ENCODE data around the gene NCOA1.

NCOA1 gene

DNA sequence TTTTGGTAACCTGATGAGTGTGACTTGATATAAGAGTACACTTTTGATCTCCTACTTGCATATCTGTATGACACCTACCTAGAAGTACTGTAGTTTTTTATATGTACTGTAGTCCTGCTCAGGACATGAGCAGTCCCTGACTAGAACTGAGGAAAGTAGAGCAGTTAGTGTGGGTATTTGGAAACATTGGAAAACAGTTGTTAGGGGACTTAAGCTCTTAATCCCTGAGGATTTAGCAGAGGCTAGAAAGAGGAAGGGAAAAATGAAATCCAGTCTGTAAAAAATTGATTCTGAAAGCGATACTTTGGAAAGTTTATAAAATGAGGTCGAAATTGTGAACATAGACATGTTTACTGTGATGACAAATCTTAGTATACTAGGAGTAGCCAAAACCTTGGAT is 125.6 kb downstream of the NCOA1 start:
- Histone ChIP-seq H3K27ac (replicated peaks) (no peak overlapping the region), H3K4me3 (replicated peaks; ENCODE audit: insufficient read depth, low read length) (no peak overlapping the region), H3K27me3 (ENCODE audit: insufficient read depth, poor library complexity, severe bottlenecking) (no peaks in the 10 kb centered on the region)
- no peak for TF ChIP-seq POLR2AphosphoS5 (IDR thresholded peaks at IDR 0.05; ENCODE audit: low read depth)
- TF ChIP-seq, protein P1, sequence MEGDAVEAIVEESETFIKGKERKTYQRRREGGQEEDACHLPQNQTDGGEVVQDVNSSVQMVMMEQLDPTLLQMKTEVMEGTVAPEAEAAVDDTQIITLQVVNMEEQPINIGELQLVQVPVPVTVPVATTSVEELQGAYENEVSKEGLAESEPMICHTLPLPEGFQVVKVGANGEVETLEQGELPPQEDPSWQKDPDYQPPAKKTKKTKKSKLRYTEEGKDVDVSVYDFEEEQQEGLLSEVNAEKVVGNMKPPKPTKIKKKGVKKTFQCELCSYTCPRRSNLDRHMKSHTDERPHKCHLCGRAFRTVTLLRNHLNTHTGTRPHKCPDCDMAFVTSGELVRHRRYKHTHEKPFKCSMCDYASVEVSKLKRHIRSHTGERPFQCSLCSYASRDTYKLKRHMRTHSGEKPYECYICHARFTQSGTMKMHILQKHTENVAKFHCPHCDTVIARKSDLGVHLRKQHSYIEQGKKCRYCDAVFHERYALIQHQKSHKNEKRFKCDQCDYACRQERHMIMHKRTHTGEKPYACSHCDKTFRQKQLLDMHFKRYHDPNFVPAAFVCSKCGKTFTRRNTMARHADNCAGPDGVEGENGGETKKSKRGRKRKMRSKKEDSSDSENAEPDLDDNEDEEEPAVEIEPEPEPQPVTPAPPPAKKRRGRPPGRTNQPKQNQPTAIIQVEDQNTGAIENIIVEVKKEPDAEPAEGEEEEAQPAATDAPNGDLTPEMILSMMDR (IDR thresholded peaks at IDR 0.05; ENCODE audit: insufficient read depth, low read length), result no peak
- DNase-seq (ENCODE audit: low read depth in 1 of 2, low spot score in 1 of 2), result no peak

GRCh38 chr2:24617424-24617823 is 126.4 kb downstream of the NCOA1 start:
- Histone ChIP-seq H3K27ac (replicated peaks) (no peak overlapping the region), H3K4me3 (replicated peaks; ENCODE audit: insufficient read depth, low read length) (no peak overlapping the region), H3K27me3 (ENCODE audit: insufficient read depth, poor library complexity, severe bottlenecking) (no peaks in the 10 kb centered on the region)
- TF ChIP-seq SPI1 (IDR thresholded peaks at IDR 0.05; ENCODE audit: borderline replicate concordance, low read depth) (no peak), POLR2AphosphoS5 (IDR thresholded peaks at IDR 0.05; ENCODE audit: low read depth) (no peak), GABPA (IDR thresholded peaks at IDR 0.05; ENCODE audit: low read depth) (no peak)
- DNase-seq (ENCODE audit: low read depth in 1 of 2, low spot score in 1 of 2), result no peak

DNA sequence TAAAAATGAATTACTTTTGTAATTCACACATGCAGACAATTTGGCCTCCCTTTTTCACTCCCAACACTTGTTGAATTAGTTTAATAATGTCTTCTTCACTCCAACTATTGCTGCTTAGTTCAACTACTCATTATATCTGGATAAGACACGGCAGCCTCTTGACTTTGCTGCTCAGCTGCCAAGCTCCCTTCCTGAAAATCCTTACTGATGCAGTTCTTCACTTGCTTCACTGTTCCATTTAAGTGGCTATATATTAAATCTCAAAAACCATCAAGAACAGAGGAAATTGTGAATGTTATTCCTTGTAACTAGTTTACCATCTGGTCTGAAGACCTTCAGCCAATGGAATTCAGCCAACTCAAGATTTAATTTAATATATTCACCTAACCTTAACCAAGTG is 127.1 kb downstream of the NCOA1 start:
- H3K27me3 ChIP-seq (ENCODE audit: insufficient read depth, poor library complexity, severe bottlenecking), result no peaks in the 10 kb centered on the region
- H3K27ac ChIP-seq (replicated peaks), result no peak overlapping the region
- TF ChIP-seq SPI1 (IDR thresholded peaks at IDR 0.05; ENCODE audit: borderline replicate concordance, low read depth) (no peak), GABPA (IDR thresholded peaks at IDR 0.05; ENCODE audit: low read depth) (no peak), REST (IDR thresholded peaks at IDR 0.05; ENCODE audit: insufficient replicate concordance, low read depth) (no peak), POLR2AphosphoS5 (IDR thresholded peaks at IDR 0.05; ENCODE audit: low read depth) (no peak)
- TF ChIP-seq, protein P1 (IDR thresholded peaks at IDR 0.05; ENCODE audit: insufficient read depth, low read length), result no peak
- DNase-seq (ENCODE audit: low read depth in 1 of 2, low spot score in 1 of 2), result no peak
- H3K4me3 ChIP-seq (replicated peaks; ENCODE audit: insufficient read depth, low read length), result no peak overlapping the region

DNA sequence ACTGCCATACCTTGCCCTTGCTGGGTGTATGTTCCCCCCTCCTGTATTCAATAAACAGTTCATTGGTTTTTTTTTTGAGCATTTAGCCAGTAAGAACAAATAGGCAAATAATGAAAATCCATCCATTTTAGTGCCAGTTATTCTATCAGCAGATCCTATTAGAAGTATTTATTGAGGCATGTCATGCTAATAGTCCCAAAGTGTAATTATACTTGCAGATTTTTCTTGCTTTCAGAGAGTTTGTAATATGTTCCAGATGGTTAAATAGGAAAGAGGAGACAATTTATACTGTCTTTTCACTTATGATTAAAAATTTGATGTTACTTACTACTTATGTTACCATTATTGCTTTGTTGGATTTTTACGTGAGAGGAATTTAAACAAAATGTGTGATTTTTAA is 127.6 kb downstream of the NCOA1 start:
- Histone ChIP-seq H3K27ac (replicated peaks) (no peak overlapping the region), H3K4me3 (replicated peaks; ENCODE audit: insufficient read depth, low read length) (no peak overlapping the region)
- TF ChIP-seq, protein P1 (IDR thresholded peaks at IDR 0.05; ENCODE audit: insufficient read depth, low read length), result no peak
- TF ChIP-seq SPI1 (IDR thresholded peaks at IDR 0.05; ENCODE audit: borderline replicate concordance, low read depth), result no peak
- TF ChIP-seq POLR2AphosphoS5 (IDR thresholded peaks at IDR 0.05; ENCODE audit: low read depth), result no peak
- TF ChIP-seq REST (IDR thresholded peaks at IDR 0.05; ENCODE audit: insufficient replicate concordance, low read depth), result no peak
- no peak for TF ChIP-seq GABPA (IDR thresholded peaks at IDR 0.05; ENCODE audit: low read depth)

More for the DNA sequence above, 127.6 kb downstream of the NCOA1 start:
- no peak for DNase-seq (ENCODE audit: low read depth in 1 of 2, low spot score in 1 of 2)
- H3K27me3 ChIP-seq (ENCODE audit: insufficient read depth, poor library complexity, severe bottlenecking), result no peaks in the 10 kb centered on the region

All from HL-60 (cell line).